HL-60 (cell line): Measurements from ENCODE around the gene RASGRP2.

Experiments used
- DNase-seq, 2 experiments: peaks; one replicate each; pipeline ENCODE4 v3.0.0-alpha.2; 2010 to 2020; ENCODE audit warnings: low read depth in 1 of 2, low spot score in 1 of 2
- H3K27ac ChIP-seq: fragments of 250-450 bp; sonication (Bioruptor Pico); replicated peaks from 2 replicates; pipeline ENCODE4 v1.5.1; 2020; ENCODE audit warnings: mild to moderate bottlenecking, moderate library complexity
- H3K27me3 ChIP-seq: fragments of 250-450 bp; sonication (Bioruptor Pico); 2 replicates; pipeline ENCODE4 v1.5.1; 2021; ENCODE audit warnings: mild to moderate bottlenecking, moderate library complexity; ENCODE audit not compliant: insufficient read depth, poor library complexity, severe bottlenecking
- H3K4me3 ChIP-seq: replicated peaks from 2 replicates; pipeline ENCODE4 v1.5.1; 2011; ENCODE audit warnings: mild to moderate bottlenecking, control low read depth, low read length; ENCODE audit not compliant: insufficient read depth
- CTCF ChIP-seq: IDR thresholded peaks from one replicate; pipeline ENCODE4 v1.5.1; 2011; ENCODE audit warnings: low read length, control low read depth, inconsistent platforms; ENCODE audit not compliant: insufficient read depth
- GABPA ChIP-seq: IDR thresholded peaks from 2 replicates; pipeline ENCODE4 v1.6.1; 2012; ENCODE audit warnings: low read depth
- POLR2AphosphoS5 ChIP-seq: IDR thresholded peaks from 2 replicates; pipeline ENCODE4 v1.6.1; 2012; ENCODE audit warnings: low read depth
- REST ChIP-seq: IDR thresholded peaks from 2 replicates; pipeline ENCODE4 v1.6.1; 2012; ENCODE audit warnings: low read depth; ENCODE audit not compliant: insufficient replicate concordance
- SPI1 ChIP-seq: IDR thresholded peaks from 2 replicates; pipeline ENCODE4 v1.6.1; 2012; ENCODE audit warnings: low read depth, mild to moderate bottlenecking, borderline replicate concordance

RASGRP2 gene

GRCh38 chr11:64787526-64788320 lies 43.8 kb upstream of the RASGRP2 start:
- DNase-seq = peak in 1 of 2 experiments; percentile 79
- TF ChIP-seq GABPA (no peak), CTCF (peak; percentile 97), REST (no peak), POLR2AphosphoS5 (no peak), SPI1 (no peak)
- Histone ChIP-seq H3K27ac (no peak overlapping the region), H3K27me3 (no peaks in the 10 kb centered on the region), H3K4me3 (no peak overlapping the region)

GRCh38 chr11:64786308-64786707 lies 42.4 kb upstream of the RASGRP2 start:
- Histone ChIP-seq H3K4me3 (no peak overlapping the region), H3K27me3 (no peaks in the 10 kb centered on the region), H3K27ac (no peak overlapping the region)
- TF ChIP-seq GABPA (no peak), REST (no peak), CTCF (no peak), POLR2AphosphoS5 (no peak), SPI1 (no peak)
- DNase-seq = no peak

GRCh38 chr11:64784813-64785581 lies 41.1 kb upstream of the RASGRP2 start:
- no peak for TF ChIP-seq POLR2AphosphoS5
- no peak for TF ChIP-seq CTCF
- no peak for TF ChIP-seq SPI1
- Histone ChIP-seq H3K27ac (no peak overlapping the region), H3K4me3 (no peak overlapping the region), H3K27me3 (no peaks in the 10 kb centered on the region)
- no peak for DNase-seq
